Measurements from ENCODE around the gene ITPK1.

ITPK1 gene

DNA sequence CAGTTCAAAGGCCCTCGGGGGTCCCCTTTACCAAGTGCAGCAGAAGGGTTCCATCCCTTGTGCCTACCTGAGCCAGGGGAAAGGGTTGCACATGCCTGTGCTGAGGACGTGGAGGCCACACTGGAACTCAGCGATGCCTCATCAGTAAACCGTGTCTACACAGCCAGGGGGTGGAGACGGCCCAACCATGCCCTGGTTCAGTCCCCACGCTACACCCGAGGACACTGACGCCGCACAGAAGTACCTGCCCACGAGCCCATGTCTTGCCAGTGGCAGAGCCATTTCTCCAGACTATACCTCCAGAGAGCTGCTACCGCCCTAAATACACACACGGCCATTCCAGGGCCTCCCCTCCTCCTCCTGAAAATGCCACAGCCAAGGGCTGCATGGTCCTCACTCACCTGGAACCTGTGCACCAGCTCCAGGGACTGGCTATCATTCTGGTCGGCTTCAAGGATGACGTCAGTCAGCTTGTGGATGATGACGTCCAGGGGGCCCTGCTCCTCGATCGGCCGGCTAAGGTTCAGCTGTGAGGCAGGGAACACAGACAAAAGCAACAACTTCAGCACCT, 99.4 kb downstream of the ITPK1 start:
- DNase-seq = no peak
- Histone ChIP-seq H3K27ac (ENCODE audit: low read length) (no peak overlapping the region), H4K20me1 (ENCODE audit: insufficient read depth, low read length) (no peaks in the 10 kb centered on the region), H3K36me3 (replicated peaks; ENCODE audit: insufficient read depth, low read length) (no peaks in the 10 kb centered on the region), H3K4me3 (ENCODE audit: low read length) (no peak overlapping the region), H3K4me1 (ENCODE audit: low read length) (no peaks in the 10 kb centered on the region), H3F3A (ENCODE audit: insufficient read depth, low read length) (no peaks in the 10 kb centered on the region), H3K79me2 (ENCODE audit: low read length) (no peaks in the 10 kb centered on the region), H3K9ac (ENCODE audit: low read length) (no peak overlapping the region), H3K4me2 (ENCODE audit: low read depth, low read length) (no peak overlapping the region), H3K27me3 (replicated peaks; ENCODE audit: insufficient read depth, low read length) (no peaks in the 10 kb centered on the region), H3K9me3 (replicated peaks; ENCODE audit: insufficient read depth, low read length) (no peaks in the 10 kb centered on the region), H2AFZ (ENCODE audit: low read length) (no peak overlapping the region), H3K9me2 (replicated peaks; ENCODE audit: insufficient read depth, low read length) (no peaks in the 10 kb centered on the region)
- TF ChIP-seq EZH2 (optimal IDR thresholded peaks at IDR 0.05; ENCODE audit: low read depth, low read length) (no peak), EZH2phosphoT487 (IDR thresholded peaks at IDR 0.05; ENCODE audit: low read length) (no peak), CTCF (IDR thresholded peaks at IDR 0.05; ENCODE audit: low read length) (no peak)

DNA sequence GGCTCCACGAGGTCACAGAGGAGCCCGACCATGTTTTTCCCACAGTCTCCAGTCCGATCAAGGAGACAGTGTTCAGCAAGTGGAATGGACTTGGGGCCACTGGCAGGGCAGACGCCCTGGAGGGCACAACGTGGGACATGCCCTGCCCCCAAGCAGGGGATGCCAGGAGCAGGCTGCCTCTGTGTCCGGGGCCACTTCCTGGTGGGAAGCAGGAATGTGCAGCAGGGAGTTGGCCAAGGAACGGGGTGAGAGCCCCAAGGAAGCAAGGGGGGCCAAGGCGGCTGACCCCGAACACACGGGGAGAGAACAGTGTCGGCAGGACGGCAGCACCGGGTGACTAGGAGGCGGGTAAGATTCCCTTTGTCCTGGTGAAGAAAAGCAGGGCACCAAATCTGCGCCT, 100.2 kb downstream of the ITPK1 start:
- TF ChIP-seq CTCF (IDR thresholded peaks at IDR 0.05; ENCODE audit: low read length) (no peak), EZH2 (optimal IDR thresholded peaks at IDR 0.05; ENCODE audit: low read depth, low read length) (no peak), EZH2phosphoT487 (IDR thresholded peaks at IDR 0.05; ENCODE audit: low read length) (no peak)
- no peaks in the 10 kb centered on the region for H3K9me2 ChIP-seq (replicated peaks; ENCODE audit: insufficient read depth, low read length)
- no peaks in the 10 kb centered on the region for H4K20me1 ChIP-seq (ENCODE audit: insufficient read depth, low read length)

DNA sequence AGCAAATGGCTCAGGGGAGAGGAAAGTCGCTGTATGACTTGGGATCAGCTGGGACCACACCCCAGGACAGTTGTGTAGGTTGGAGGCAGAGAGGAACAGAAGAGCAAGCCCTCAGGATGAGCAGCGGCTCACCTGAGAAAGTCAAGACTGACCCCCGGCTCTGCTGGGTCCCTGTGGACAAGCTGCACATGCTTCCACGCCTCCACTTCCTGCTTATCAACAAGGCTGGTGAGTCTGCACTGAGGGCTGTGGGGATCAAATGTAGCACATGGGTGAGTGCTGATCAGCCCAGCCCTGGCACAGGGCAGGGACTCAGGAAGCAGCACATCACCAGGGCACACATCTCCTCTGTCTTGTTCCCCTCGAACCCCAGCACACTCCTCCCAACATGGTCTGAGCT, 100.7 kb downstream of the ITPK1 start:
- Histone ChIP-seq H4K20me1 (ENCODE audit: insufficient read depth, low read length) (no peaks in the 10 kb centered on the region), H3K4me2 (ENCODE audit: low read depth, low read length) (no peak overlapping the region), H3K27ac (ENCODE audit: low read length) (no peak overlapping the region), H3K9me3 (replicated peaks; ENCODE audit: insufficient read depth, low read length) (no peaks in the 10 kb centered on the region), H3K9ac (ENCODE audit: low read length) (no peak overlapping the region), H3K4me1 (ENCODE audit: low read length) (no peaks in the 10 kb centered on the region), H3K9me2 (replicated peaks; ENCODE audit: insufficient read depth, low read length) (no peaks in the 10 kb centered on the region), H3K79me2 (ENCODE audit: low read length) (no peaks in the 10 kb centered on the region), H3K4me3 (ENCODE audit: low read length) (no peak overlapping the region), H3K36me3 (replicated peaks; ENCODE audit: insufficient read depth, low read length) (no peaks in the 10 kb centered on the region), H3K27me3 (replicated peaks; ENCODE audit: insufficient read depth, low read length) (no peaks in the 10 kb centered on the region), H3F3A (ENCODE audit: insufficient read depth, low read length) (no peaks in the 10 kb centered on the region), H2AFZ (ENCODE audit: low read length) (no peak overlapping the region)
- DNase-seq = no peak
- no peak for TF ChIP-seq EZH2 (optimal IDR thresholded peaks at IDR 0.05; ENCODE audit: low read depth, low read length)
- TF ChIP-seq CTCF (IDR thresholded peaks at IDR 0.05; ENCODE audit: low read length) = no peak
- no peak for TF ChIP-seq EZH2phosphoT487 (IDR thresholded peaks at IDR 0.05; ENCODE audit: low read length)

More for the DNA sequence above, 100.2 kb downstream of the ITPK1 start:
- Histone ChIP-seq H2AFZ (ENCODE audit: low read length) (no peak overlapping the region), H3K4me1 (ENCODE audit: low read length) (no peaks in the 10 kb centered on the region), H3K9ac (ENCODE audit: low read length) (no peak overlapping the region), H3K36me3 (replicated peaks; ENCODE audit: insufficient read depth, low read length) (no peaks in the 10 kb centered on the region), H3K9me3 (replicated peaks; ENCODE audit: insufficient read depth, low read length) (no peaks in the 10 kb centered on the region), H3K27me3 (replicated peaks; ENCODE audit: insufficient read depth, low read length) (no peaks in the 10 kb centered on the region), H3K4me2 (ENCODE audit: low read depth, low read length) (no peak overlapping the region), H3K4me3 (ENCODE audit: low read length) (no peak overlapping the region), H3F3A (ENCODE audit: insufficient read depth, low read length) (no peaks in the 10 kb centered on the region), H3K79me2 (ENCODE audit: low read length) (no peaks in the 10 kb centered on the region), H3K27ac (ENCODE audit: low read length) (no peak overlapping the region)
- DNase-seq = no peak
